HepG2 (cell line): Measurements from ENCODE around the gene IVD. TPM values are rescaled to one million over a fixed set of nuclear protein-coding genes. Genes with fewer than 3 reads are reported as not detected.

Source experiments
- ATAC-seq: fragments of 200-7000 bp; cut with Tn5 transposase; 3 replicates; pipeline ENCODE4 v1.9.1; 2020; ENCODE audit warnings: mild to moderate bottlenecking, moderate library complexity
- BruUV-seq: library from RNA; stranded (reverse); fragments of 400-500 nt; replicated peaks from 2 replicates; lab custom pipeline; 2021; lab: Mats Ljungman, UMichigan
- CTCF ChIA-PET: fragments of 300-600 bp; formaldehyde crosslinking; extraction: SDS; loops from one replicate; lab custom pipeline; 2021; ENCODE audit warnings: low total read pairs, inconsistent platforms, low intra/inter-chr PET ratio; lab: Yijun Ruan, JAX
- POLR2A ChIA-PET: fragments of 350-600 bp; sonication (Branson Sonifier 250); formaldehyde crosslinking; loops from one replicate; lab custom pipeline; 2020; ENCODE audit warnings: antibody characterized with exemption, inconsistent platforms; lab: Yijun Ruan, JAX
- DNase-seq: peaks from one replicate; pipeline ENCODE4 v3.0.0-alpha.2; 2015; ENCODE audit warnings: low spot score
- FAIRE-seq: peaks from 3 replicates; lab custom pipeline; 2011; peaks lifted over from hg19 to GRCh38; lab: Jason Lieb, UNC
- H2AFZ ChIP-seq: one replicate; pipeline ENCODE4 v1.6.1; 2011; ENCODE audit warnings: low read length, inconsistent platforms
- H3K27ac ChIP-seq: fragments of 300-600 bp; 3 replicates; pipeline ENCODE4 v1.8.0; 2011; ENCODE audit warnings: mixed run types, mild to moderate bottlenecking, mixed read lengths, low read length, inconsistent platforms; ENCODE audit not compliant: insufficient read depth; ENCODE audit errors: extremely low read length
- H3K27me3 ChIP-seq, 2 experiments: fragments of 200-600 bp in 1 of 2; 2 replicates in 1 of 2; 3 replicates in 1 of 2; pipeline versions ENCODE4 v1.6.0 to v1.8.0; 2011; ENCODE audit warnings: low read length in 2 of 2, mild to moderate bottlenecking in 2 of 2, moderate library complexity in 2 of 2, inconsistent platforms in 1 of 2; ENCODE audit not compliant: insufficient read depth in 2 of 2, control insufficient read depth in 1 of 2
- H3K36me3 ChIP-seq, 2 experiments: fragments of 200-600 bp in 1 of 2; replicated peaks in 1 of 2; 2 replicates in 1 of 2; 3 replicates in 1 of 2; pipeline versions ENCODE4 v1.5.1 to v1.8.0; 2011; ENCODE audit warnings: low read length in 2 of 2, inconsistent platforms in 1 of 2; ENCODE audit not compliant: insufficient read depth in 2 of 2, control insufficient read depth in 1 of 2
- H3K4me1 ChIP-seq: 2 replicates; pipeline ENCODE4 v1.5.1; 2012; ENCODE audit warnings: low read length, inconsistent platforms; ENCODE audit not compliant: insufficient read depth
- H3K4me2 ChIP-seq: 2 replicates; pipeline ENCODE4 v1.6.0; 2011; ENCODE audit warnings: low read depth, low read length, inconsistent platforms
- H3K4me3 ChIP-seq, 3 experiments: fragments of 200-600 bp in 1 of 3; sonication (generic), shearing (Covaris generic) in 1 of 3; replicated peaks in 1 of 3; 2 replicates each; pipeline ENCODE4 v1.5.1; 2011 to 2016; ENCODE audit warnings: low read length in 3 of 3, inconsistent platforms in 2 of 3, low read depth in 2 of 3, mild to moderate bottlenecking in 2 of 3, control low read depth in 1 of 3, mixed read lengths in 1 of 3; ENCODE audit not compliant: insufficient read depth in 1 of 3
- H3K79me2 ChIP-seq: one replicate; pipeline ENCODE4 v1.6.1; 2011; ENCODE audit warnings: low read length, inconsistent platforms; ENCODE audit not compliant: insufficient read depth
- H3K9ac ChIP-seq: 2 replicates; pipeline ENCODE4 v1.6.0; 2011; ENCODE audit warnings: mild to moderate bottlenecking, low read depth, low read length, inconsistent platforms; ENCODE audit not compliant: insufficient read depth
- H3K9me3 ChIP-seq: 2 replicates; pipeline ENCODE4 v1.5.1; 2012; ENCODE audit warnings: mild to moderate bottlenecking, low read length
- H4K20me1 ChIP-seq: 2 replicates; pipeline ENCODE4 v1.6.0; 2011; ENCODE audit warnings: inconsistent platforms, mild to moderate bottlenecking, low read length, moderate library complexity; ENCODE audit not compliant: insufficient read depth
- BCLAF1 ChIP-seq: fragments of 450-650 bp; IDR thresholded peaks from 2 replicates; pipeline ENCODE4 v1.6.1; 2017; ENCODE audit warnings: mild to moderate bottlenecking
- CBX5 ChIP-seq: sonication (generic); formaldehyde crosslinking; IDR thresholded peaks from 2 replicates; pipeline ENCODE4 v1.4.0; 2020; ENCODE audit warnings: missing genetic modification reagents, borderline replicate concordance
- EZH2 ChIP-seq: conservative IDR thresholded peaks from 2 replicates; pipeline ENCODE4 v1.6.1; 2012; ENCODE audit warnings: mild to moderate bottlenecking, low read depth, low read length, moderate library complexity
- FOXO1 ChIP-seq: sonication (generic); formaldehyde crosslinking; IDR thresholded peaks from 2 replicates; pipeline ENCODE4 v1.4.0; 2020; ENCODE audit warnings: missing genetic modification reagents
- HDAC2 ChIP-seq: sonication (generic); formaldehyde crosslinking; IDR thresholded peaks from 2 replicates; pipeline ENCODE4 v1.4.0; 2020; ENCODE audit warnings: missing genetic modification reagents
- IRF2 ChIP-seq: IDR thresholded peaks from 2 replicates; pipeline ENCODE4 v1.6.1; 2018; ENCODE audit warnings: missing genetic modification reagents, missing compliant biosample characterization
- MED1 ChIP-seq: sonication (generic); formaldehyde crosslinking; IDR thresholded peaks from 2 replicates; pipeline ENCODE4 v1.4.0; 2020; ENCODE audit warnings: missing genetic modification reagents
- MIXL1 ChIP-seq: IDR thresholded peaks from 2 replicates; pipeline ENCODE4 v1.6.1; 2016
- MXI1 ChIP-seq: IDR thresholded peaks from 3 replicates; pipeline ENCODE4 v1.6.1; 2012; ENCODE audit warnings: low read depth, low read length, inconsistent platforms, borderline replicate concordance
- MYC ChIP-seq: sonication (generic); formaldehyde crosslinking; IDR thresholded peaks from 2 replicates; pipeline ENCODE4 v1.9.0; 2021; ENCODE audit warnings: missing genetic modification reagents, borderline replicate concordance
- NR2F6 ChIP-seq, 2 experiments: IDR thresholded peaks; 2 replicates each; pipeline ENCODE4 v1.6.1; 2016; ENCODE audit warnings: antibody characterized with exemption in 1 of 2, mild to moderate bottlenecking in 1 of 2
- PBX2 ChIP-seq: IDR thresholded peaks from 2 replicates; pipeline ENCODE4 v1.6.1; 2016; ENCODE audit warnings: control low read depth
- RXRA ChIP-seq: sonication (generic); formaldehyde crosslinking; IDR thresholded peaks from 2 replicates; pipeline ENCODE4 v1.5.1; 2020; ENCODE audit warnings: missing genetic modification reagents
- SMAD3 ChIP-seq: sonication (generic); formaldehyde crosslinking; IDR thresholded peaks from 2 replicates; pipeline ENCODE4 v1.4.0; 2020; ENCODE audit warnings: missing genetic modification reagents
- TEAD3 ChIP-seq: optimal IDR thresholded peaks from 2 replicates; pipeline ENCODE3; 2016; ENCODE audit warnings: borderline replicate concordance
- ZGPAT ChIP-seq: IDR thresholded peaks from 2 replicates; pipeline ENCODE4 v1.6.1; 2016; ENCODE audit warnings: mild to moderate bottlenecking
- ZMYM2 ChIP-seq: sonication (generic); formaldehyde crosslinking; IDR thresholded peaks from 2 replicates; pipeline ENCODE4 v1.8.0; 2022; ENCODE audit warnings: mild to moderate bottlenecking, missing genetic modification reagents
- ZNF614 ChIP-seq: IDR thresholded peaks from 2 replicates; pipeline ENCODE4 v1.6.1; 2018; ENCODE audit warnings: missing biosample characterization, missing genetic modification reagents, inconsistent platforms, borderline replicate concordance
- ZNF644 ChIP-seq: IDR thresholded peaks from 2 replicates; pipeline ENCODE4 v1.6.1; 2016; ENCODE audit warnings: low read depth
- WGBS: methylation state at CpG from one replicate; pipeline ENCODE4 v1.1.6; 2017; ENCODE audit warnings: low lambda C conversion rate; 5-methylcytosine and 5-hydroxymethylcytosine counted together
- in situ Hi-C: cut with HindIII; loops from 2 replicates; pipeline ENCODE4 v1.10.0; 2017; ENCODE audit warnings: low pct_unique_long_range_greater_than_20kb; ENCODE audit not compliant: extremely low pct_ligation_motif_present
- intact Hi-C: fragments of 100-400 bp; cut with micrococcal nuclease; formaldehyde crosslinking; loops from one replicate; pipeline ENCODE4 v1.10.0; 2022; ENCODE audit not compliant: unreplicated experiment
- polyA plus RNA-seq, 8 experiments: library from polyadenylated mRNA; depleted of rRNA in 3 of 8; stranded (reverse) in 7 of 8; unstranded in 1 of 8; fragments of >200 nt; fragmentation: Illumina TruSeq in 4 of 8; extraction: Trizol in 4 of 8; gene quantifications; 2 replicates each; pipeline versions ENCODE4 v1.2.1 to v1.2.3, GENCODE V29; 2011 to 2016; ENCODE audit warnings: low read depth in 4 of 8, missing spikeins in 1 of 8, mixed read lengths in 1 of 8; ENCODE audit not compliant: insufficient read depth in 1 of 8
- total RNA-seq, 5 experiments: library from RNA; depleted of rRNA; stranded (reverse); fragments of >200 nt; fragmentation: Illumina TruSeq; extraction: Trizol; gene quantifications; 2 replicates each; pipeline ENCODE4 v1.2.3, GENCODE V29; 2016; ENCODE audit warnings: low read depth in 1 of 5

The IVD gene
- total and polyA plus RNA-seq, 2 of the 13 experiments (the other 11 are each of a cell fraction or from before 2014, with no cell fraction given) = 48.0 to 53.9 TPM

- TF ChIP-seq PBX2 (CRISPR knock-in tag) = no peak
- TF ChIP-seq, all 625 proteins: peak for 0
Measured at GRCh38 chr15:40410476-40410875, 4.9 kb downstream of the IVD start (continued).

GRCh38 chr15:40412095-40412759 is 6.6 kb downstream of the IVD start:
- in situ Hi-C loops = no loop called here
- ATAC-seq = peak; percentile 83
- no peak for TF ChIP-seq MIXL1
- peak; percentile 56; the same call in 1 of the 2 replicates for TF ChIP-seq FOXO1 (CRISPR knock-in tag)
- peak; percentile 28; the same call in 1 of the 2 replicates for TF ChIP-seq CBX5 (CRISPR knock-in tag)
- TF ChIP-seq ZNF614 (CRISPR knock-in tag) = peak; percentile 67; the same call in 1 of the 2 replicates
- TF ChIP-seq MYC = peak; percentile 65; the same call in 1 of the 2 replicates
- TF ChIP-seq RXRA (CRISPR knock-in tag) = 0 out of 2 replicates have a peak, but pooled peaks have one; percentile 14
- TF ChIP-seq ZMYM2 (CRISPR knock-in tag) = 0 out of 2 replicates have a peak, but pooled peaks have one; percentile 47
- TF ChIP-seq TEAD3 (CRISPR knock-in tag) = peak; percentile 38
- peak; percentile 34; the same call in 1 of the 2 replicates for TF ChIP-seq MED1 (CRISPR knock-in tag)
- TF ChIP-seq EZH2 = no peak
- 0 out of 2 replicates have a peak, but pooled peaks have one; percentile 21 for TF ChIP-seq NR2F6 (IDR thresholded peaks at IDR 0.05)
- peak; percentile 38; the same call in 1 of the 2 replicates for TF ChIP-seq NR2F6 (CRISPR knock-in tag; IDR thresholded peaks at IDR 0.05)
- TF ChIP-seq SMAD3 = 0 out of 2 replicates have a peak, but pooled peaks have one; percentile 45
- TF ChIP-seq ZGPAT (CRISPR knock-in tag) = peak; percentile 48; the same call in 1 of the 2 replicates
- peak; percentile 30; the same call in 1 of the 3 replicates for TF ChIP-seq MXI1
- TF ChIP-seq IRF2 (CRISPR knock-in tag) = 0 out of 2 replicates have a peak, but pooled peaks have one; percentile 25
- peak; percentile 56; the same call in 1 of the 2 replicates for TF ChIP-seq ZNF644 (CRISPR knock-in tag)
- no peak for TF ChIP-seq BCLAF1
- peak; percentile 65 for TF ChIP-seq HDAC2 (CRISPR knock-in tag)

More at GRCh38 chr15:40412095-40412759, 6.6 kb downstream of the IVD start:
- Histone ChIP-seq H3K27ac (peak overlapping the region; percentile 39), H3K79me2 (peaks cover 1% of the 10 kb centered on the region), H3K4me1 (peaks cover 34% of the 10 kb centered on the region), H3K9me3 (no peaks in the 10 kb centered on the region), H3K4me3 (no peak overlapping the region), H3K4me2 (peak overlapping the region; percentile 34; the same call in 1 of the 2 replicates), H2AFZ (no peak overlapping the region), H3K27me3 (no peaks in the 10 kb centered on the region), H3K9ac (no peak overlapping the region), H4K20me1 (no peaks in the 10 kb centered on the region), H3K36me3 (peaks cover 24 to 57% of the 10 kb centered on the region in 2 experiments)
- POLR2A ChIA-PET = no interaction called here
- FAIRE-seq = peak; percentile 39
- no TSS peak for BruUV-seq
- 66% methylated on average over 7 of the region's 7 CpGs for WGBS
- intact Hi-C loops = no loop called here
- CTCF ChIA-PET = no interaction called here
- DNase-seq = peak; percentile 58
